ENCODE measurements around the gene ZFP57. TPM values are rescaled to one million over a fixed set of nuclear protein-coding genes. Genes with fewer than 3 reads are reported as not detected.

ZFP57 gene
- total RNA-seq, 1 donor from 2014 or later: not detected

DNA sequence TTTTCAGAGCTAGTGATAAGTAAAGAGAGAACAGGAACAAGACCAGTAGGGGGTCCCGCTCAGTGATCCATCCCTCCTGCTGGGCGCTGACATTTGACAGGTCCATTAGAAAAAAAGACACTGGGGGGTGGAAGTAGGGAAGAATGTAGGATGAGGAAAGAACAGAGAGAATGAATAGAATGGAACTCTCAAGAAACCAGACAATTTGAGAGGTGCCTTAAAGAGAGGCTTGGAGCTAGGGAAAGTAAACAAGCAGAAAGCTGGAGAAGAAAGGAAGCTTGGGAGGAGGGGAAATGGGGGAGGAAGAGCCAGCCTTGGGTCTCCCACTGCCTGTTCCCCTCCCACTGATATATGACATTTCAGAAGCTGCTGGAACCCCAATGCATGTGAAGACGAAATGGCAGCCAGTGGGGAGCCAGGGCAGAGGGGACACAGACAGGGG lies 56.4 kb downstream of the ZFP57 start:
- H3K36me3 ChIP-seq: peaks cover 6 to 35% of the 10 kb centered on the region in 2 donors
- H3K27me3 ChIP-seq: no peaks in the 10 kb centered on the region
- intact Hi-C loops (cut with DNase I): loop anchor here (10.0 kb wide), 1 partner anchor 700 kb away; the partner anchor contains the start of gene TRIM39

More for the DNA sequence above, 56.4 kb downstream of the ZFP57 start:
- no peak for DNase-seq (ENCODE audit: low spot score in 2 of 2)
- Histone ChIP-seq H3K4me3 (no peak overlapping the region), H3K9me3 (no peaks in the 10 kb centered on the region), H3K27ac (no peak overlapping the region), H3K4me1 (peaks cover 5 to 13% of the 10 kb centered on the region in 2 donors)
- TF ChIP-seq, protein P1, sequence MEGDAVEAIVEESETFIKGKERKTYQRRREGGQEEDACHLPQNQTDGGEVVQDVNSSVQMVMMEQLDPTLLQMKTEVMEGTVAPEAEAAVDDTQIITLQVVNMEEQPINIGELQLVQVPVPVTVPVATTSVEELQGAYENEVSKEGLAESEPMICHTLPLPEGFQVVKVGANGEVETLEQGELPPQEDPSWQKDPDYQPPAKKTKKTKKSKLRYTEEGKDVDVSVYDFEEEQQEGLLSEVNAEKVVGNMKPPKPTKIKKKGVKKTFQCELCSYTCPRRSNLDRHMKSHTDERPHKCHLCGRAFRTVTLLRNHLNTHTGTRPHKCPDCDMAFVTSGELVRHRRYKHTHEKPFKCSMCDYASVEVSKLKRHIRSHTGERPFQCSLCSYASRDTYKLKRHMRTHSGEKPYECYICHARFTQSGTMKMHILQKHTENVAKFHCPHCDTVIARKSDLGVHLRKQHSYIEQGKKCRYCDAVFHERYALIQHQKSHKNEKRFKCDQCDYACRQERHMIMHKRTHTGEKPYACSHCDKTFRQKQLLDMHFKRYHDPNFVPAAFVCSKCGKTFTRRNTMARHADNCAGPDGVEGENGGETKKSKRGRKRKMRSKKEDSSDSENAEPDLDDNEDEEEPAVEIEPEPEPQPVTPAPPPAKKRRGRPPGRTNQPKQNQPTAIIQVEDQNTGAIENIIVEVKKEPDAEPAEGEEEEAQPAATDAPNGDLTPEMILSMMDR (IDR thresholded peaks at IDR 0.05): no peak

Other genes starting within 250 kb of the ZFP57 start
- not detected for gene OR10C1, start 241.8 kb downstream of the ZFP57 start, total RNA-seq
- gene OR11A1, start 224.1 kb downstream of the ZFP57 start, total RNA-seq: not detected
- gene OR2H1, start 224.0 kb downstream of the ZFP57 start, total RNA-seq: not detected
- gene MAS1L, start 193.2 kb downstream of the ZFP57 start, total RNA-seq: not detected
- not detected for gene UBD, start 121.4 kb downstream of the ZFP57 start, total RNA-seq
- gene OR2H2, start 96.0 kb downstream of the ZFP57 start, total RNA-seq: not detected
- 166 TPM for gene GABBR1, start 48.0 kb downstream of the ZFP57 start, total RNA-seq
- gene MOG, start 24.1 kb downstream of the ZFP57 start, total RNA-seq: not detected
- gene HLA-F, start 42.3 kb upstream of the ZFP57 start, total RNA-seq: 75.0 TPM
- gene HLA-G, start 146.7 kb upstream of the ZFP57 start, total RNA-seq: not detected

Measured in ascending aorta (tissue), 2 donors.